DMS153 treated with DMSO at 0.1 percent for 48 hours (cell line): ENCODE results near the gene CABP7.

Experiments used
- DNase-seq: peaks from one replicate; lab custom pipeline; 2025; ENCODE audit not compliant: unreplicated experiment; lab: John Stamatoyannopoulos, UW

Gene CABP7

GRCh38 chr22:29719899-29720645, at the start of gene CABP7:
TSS of gene CABP7 (plus strand) at chr22:29720003. CDS start at chr22:29720425, 422 bp downstream.
- DNase-seq: no peak

- no peak for DNase-seq
Measured at GRCh38 chr22:29670626-29671025, 49.2 kb upstream of the CABP7 start.

- no peak for DNase-seq
Measured at GRCh38 chr22:29673361-29674066, 46.3 kb upstream of the CABP7 start.

- no peak for DNase-seq
Measured at GRCh38 chr22:29674121-29674520, 45.7 kb upstream of the CABP7 start.

GRCh38 chr22:29679316-29679715, 40.5 kb upstream of the CABP7 start:
- no peak for DNase-seq

- no peak for DNase-seq
Measured at GRCh38 chr22:29683536-29683935, 36.3 kb upstream of the CABP7 start.

- DNase-seq: no peak
Measured at GRCh38 chr22:29684244-29684643, 35.6 kb upstream of the CABP7 start.

GRCh38 chr22:29689206-29689879, 30.5 kb upstream of the CABP7 start:
- DNase-seq: no peak

GRCh38 chr22:29689880-29690213, 30.0 kb upstream of the CABP7 start:
- DNase-seq: peak; percentile 61

- no peak for DNase-seq
Measured at GRCh38 chr22:29690476-29690875, 29.3 kb upstream of the CABP7 start.

- DNase-seq: no peak
Measured at GRCh38 chr22:29691636-29692326, 28.0 kb upstream of the CABP7 start.

GRCh38 chr22:29692327-29692640, 27.5 kb upstream of the CABP7 start:
- DNase-seq: no peak

- no peak for DNase-seq
Measured at GRCh38 chr22:29693161-29693560, 26.6 kb upstream of the CABP7 start.

GRCh38 chr22:29693671-29694070, 26.1 kb upstream of the CABP7 start:
- no peak for DNase-seq

- DNase-seq: no peak
Measured at GRCh38 chr22:29695129-29695926, 24.5 kb upstream of the CABP7 start.

GRCh38 chr22:29697853-29698598, 21.8 kb upstream of the CABP7 start:
- DNase-seq: no peak

GRCh38 chr22:29700206-29700899, 19.4 kb upstream of the CABP7 start:
- DNase-seq: no peak

- no peak for DNase-seq
Measured at GRCh38 chr22:29700900-29701154, 19.0 kb upstream of the CABP7 start.

- peak; percentile 64 for DNase-seq
Measured at GRCh38 chr22:29701155-29701999, 18.4 kb upstream of the CABP7 start.
